ENCODE results near the gene PSD2.

The PSD2 gene

GRCh38 chr5:139888370-139888769 is 92.8 kb downstream of the PSD2 start:
- DNase-seq (ENCODE audit: low spot score in 2 of 2): no peak
- Mint-ChIP-seq H3K27ac (no peak overlapping the region), H3K4me1 (peaks cover 8% of the 10 kb centered on the region), H3K9me3 (no peaks in the 10 kb centered on the region), H3K36me3 (no peaks in the 10 kb centered on the region), H3K4me3 (no peak overlapping the region)
- ATAC-seq: no peak

GRCh38 chr5:139889410-139889809 is 93.8 kb downstream of the PSD2 start:
- DNase-seq (ENCODE audit: low spot score in 2 of 2) (no peak), ATAC-seq (no peak)
- Mint-ChIP-seq H3K27ac (no peak overlapping the region), H3K4me1 (peaks cover 8% of the 10 kb centered on the region), H3K9me3 (no peaks in the 10 kb centered on the region), H3K4me3 (no peak overlapping the region), H3K36me3 (no peaks in the 10 kb centered on the region)

- Mint-ChIP-seq H3K4me1 (peaks cover 20% of the 10 kb centered on the region), H3K4me3 (no peak overlapping the region), H3K36me3 (no peaks in the 10 kb centered on the region), H3K27ac (no peak overlapping the region), H3K9me3 (no peaks in the 10 kb centered on the region)
- no peak for DNase-seq (ENCODE audit: low spot score in 2 of 2)
- ATAC-seq: no peak
Measured at GRCh38 chr5:139893873-139894272, 98.3 kb downstream of the PSD2 start.
